HL-60 (cell line): ENCODE data around the gene TLR2.

ENCODE experiments used
- GABPA ChIP-seq: IDR thresholded peaks from 2 replicates; pipeline ENCODE4 v1.6.1; 2012; ENCODE audit warnings: low read depth
- POLR2AphosphoS5 ChIP-seq: IDR thresholded peaks from 2 replicates; pipeline ENCODE4 v1.6.1; 2012; ENCODE audit warnings: low read depth
- SPI1 ChIP-seq: IDR thresholded peaks from 2 replicates; pipeline ENCODE4 v1.6.1; 2012; ENCODE audit warnings: low read depth, mild to moderate bottlenecking, borderline replicate concordance
- TF ChIP-seq, protein P1 (sequence below): IDR thresholded peaks from 2 replicates; pipeline ENCODE4 v1.6.1; 2012; ENCODE audit warnings: low read depth; ENCODE audit not compliant: insufficient replicate concordance
- TF ChIP-seq, protein P2 (sequence below): IDR thresholded peaks from one replicate; pipeline ENCODE4 v1.5.1; 2011; ENCODE audit warnings: low read length, control low read depth, inconsistent platforms; ENCODE audit not compliant: insufficient read depth

DNA sequence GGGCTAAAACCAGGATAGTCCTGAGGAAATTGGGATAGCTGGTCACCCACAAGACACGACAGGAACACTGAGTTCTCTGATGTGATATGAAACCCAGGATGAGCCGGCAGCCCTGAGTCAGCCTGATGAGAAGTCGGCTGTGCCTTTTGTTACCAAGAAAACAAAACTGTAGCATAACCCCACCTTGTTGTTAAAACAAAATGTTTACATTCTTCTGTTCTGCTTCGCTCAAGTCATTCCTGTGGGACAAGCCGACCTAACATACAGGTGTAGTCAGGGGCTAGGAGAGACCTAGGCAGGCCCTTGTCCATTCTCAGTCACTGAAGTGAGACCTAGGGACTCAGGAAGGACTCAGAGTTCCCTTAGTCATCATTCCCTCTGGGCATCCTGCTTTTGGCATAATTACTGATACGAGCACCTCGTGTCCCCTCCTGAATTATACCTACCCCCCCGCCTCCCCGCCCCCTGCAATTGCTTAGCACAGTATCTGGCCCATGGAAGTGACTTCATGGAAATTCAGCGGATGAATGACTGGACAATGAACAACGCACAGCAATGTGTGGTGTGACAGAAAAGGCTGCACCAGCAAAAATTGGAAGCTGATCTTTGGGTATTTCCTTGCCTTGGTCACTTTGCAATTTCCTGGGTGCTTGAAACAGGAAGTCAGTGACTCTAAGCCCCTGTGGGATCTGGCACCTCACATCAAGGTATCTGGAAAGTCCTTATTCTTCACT, 31.9 kb upstream of the TLR2 start:
- TF ChIP-seq, protein P1, sequence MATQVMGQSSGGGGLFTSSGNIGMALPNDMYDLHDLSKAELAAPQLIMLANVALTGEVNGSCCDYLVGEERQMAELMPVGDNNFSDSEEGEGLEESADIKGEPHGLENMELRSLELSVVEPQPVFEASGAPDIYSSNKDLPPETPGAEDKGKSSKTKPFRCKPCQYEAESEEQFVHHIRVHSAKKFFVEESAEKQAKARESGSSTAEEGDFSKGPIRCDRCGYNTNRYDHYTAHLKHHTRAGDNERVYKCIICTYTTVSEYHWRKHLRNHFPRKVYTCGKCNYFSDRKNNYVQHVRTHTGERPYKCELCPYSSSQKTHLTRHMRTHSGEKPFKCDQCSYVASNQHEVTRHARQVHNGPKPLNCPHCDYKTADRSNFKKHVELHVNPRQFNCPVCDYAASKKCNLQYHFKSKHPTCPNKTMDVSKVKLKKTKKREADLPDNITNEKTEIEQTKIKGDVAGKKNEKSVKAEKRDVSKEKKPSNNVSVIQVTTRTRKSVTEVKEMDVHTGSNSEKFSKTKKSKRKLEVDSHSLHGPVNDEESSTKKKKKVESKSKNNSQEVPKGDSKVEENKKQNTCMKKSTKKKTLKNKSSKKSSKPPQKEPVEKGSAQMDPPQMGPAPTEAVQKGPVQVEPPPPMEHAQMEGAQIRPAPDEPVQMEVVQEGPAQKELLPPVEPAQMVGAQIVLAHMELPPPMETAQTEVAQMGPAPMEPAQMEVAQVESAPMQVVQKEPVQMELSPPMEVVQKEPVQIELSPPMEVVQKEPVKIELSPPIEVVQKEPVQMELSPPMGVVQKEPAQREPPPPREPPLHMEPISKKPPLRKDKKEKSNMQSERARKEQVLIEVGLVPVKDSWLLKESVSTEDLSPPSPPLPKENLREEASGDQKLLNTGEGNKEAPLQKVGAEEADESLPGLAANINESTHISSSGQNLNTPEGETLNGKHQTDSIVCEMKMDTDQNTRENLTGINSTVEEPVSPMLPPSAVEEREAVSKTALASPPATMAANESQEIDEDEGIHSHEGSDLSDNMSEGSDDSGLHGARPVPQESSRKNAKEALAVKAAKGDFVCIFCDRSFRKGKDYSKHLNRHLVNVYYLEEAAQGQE, result no peak
- TF ChIP-seq, protein P2, sequence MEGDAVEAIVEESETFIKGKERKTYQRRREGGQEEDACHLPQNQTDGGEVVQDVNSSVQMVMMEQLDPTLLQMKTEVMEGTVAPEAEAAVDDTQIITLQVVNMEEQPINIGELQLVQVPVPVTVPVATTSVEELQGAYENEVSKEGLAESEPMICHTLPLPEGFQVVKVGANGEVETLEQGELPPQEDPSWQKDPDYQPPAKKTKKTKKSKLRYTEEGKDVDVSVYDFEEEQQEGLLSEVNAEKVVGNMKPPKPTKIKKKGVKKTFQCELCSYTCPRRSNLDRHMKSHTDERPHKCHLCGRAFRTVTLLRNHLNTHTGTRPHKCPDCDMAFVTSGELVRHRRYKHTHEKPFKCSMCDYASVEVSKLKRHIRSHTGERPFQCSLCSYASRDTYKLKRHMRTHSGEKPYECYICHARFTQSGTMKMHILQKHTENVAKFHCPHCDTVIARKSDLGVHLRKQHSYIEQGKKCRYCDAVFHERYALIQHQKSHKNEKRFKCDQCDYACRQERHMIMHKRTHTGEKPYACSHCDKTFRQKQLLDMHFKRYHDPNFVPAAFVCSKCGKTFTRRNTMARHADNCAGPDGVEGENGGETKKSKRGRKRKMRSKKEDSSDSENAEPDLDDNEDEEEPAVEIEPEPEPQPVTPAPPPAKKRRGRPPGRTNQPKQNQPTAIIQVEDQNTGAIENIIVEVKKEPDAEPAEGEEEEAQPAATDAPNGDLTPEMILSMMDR, result no peak
- TF ChIP-seq SPI1 (peak; percentile 85), GABPA (no peak), POLR2AphosphoS5 (no peak)
